ACC112 (cell line): ENCODE measurements around the gene KPNA6.

Experiments
- H2AFZ ChIP-seq: fragments of 200-600 bp; sonication (generic); one replicate; pipeline ENCODE4 v1.6.0; 2017; ENCODE audit warnings: antibody characterized with exemption, low read length; ENCODE audit not compliant: unreplicated experiment
- H3K27ac ChIP-seq: fragments of 200-600 bp; sonication (generic); 2 replicates; pipeline ENCODE4 v1.5.1; 2014; ENCODE audit warnings: low read depth, mild to moderate bottlenecking, antibody characterized with exemption, low read length, moderate library complexity
- H3K27me3 ChIP-seq: fragments of 200-600 bp; sonication (generic); 2 replicates; pipeline ENCODE4 v1.6.1; 2014; ENCODE audit warnings: mild to moderate bottlenecking, antibody characterized with exemption, low read length, moderate library complexity, mixed read lengths; ENCODE audit not compliant: insufficient read depth
- H3K36me3 ChIP-seq: fragments of 200-600 bp; sonication (generic); 2 replicates; pipeline ENCODE4 v1.6.1; 2016; ENCODE audit warnings: mild to moderate bottlenecking, antibody characterized with exemption, low read length, moderate library complexity, mixed read lengths; ENCODE audit not compliant: insufficient read depth
- H3K4me1 ChIP-seq: fragments of 200-600 bp; sonication (generic); one replicate; pipeline ENCODE4 v1.6.1; 2016; ENCODE audit warnings: low read length, mixed read lengths; ENCODE audit not compliant: insufficient read depth, unreplicated experiment, control insufficient read depth
- H3K4me3 ChIP-seq: fragments of 200-600 bp; sonication (generic); 2 replicates; pipeline ENCODE4 v1.5.1; 2014; ENCODE audit warnings: mild to moderate bottlenecking, low read depth, low read length
- H3K79me2 ChIP-seq: fragments of 200-600 bp; sonication (generic); one replicate; pipeline ENCODE4 v1.6.0; 2016; ENCODE audit warnings: low read length; ENCODE audit not compliant: control insufficient read depth, unreplicated experiment, insufficient read depth

KPNA6 gene

GRCh38 chr1:32178380-32179192, 70.7 kb downstream of the KPNA6 start:
- peak overlapping the region; percentile 90 for H3K4me3 ChIP-seq
- H3K79me2 ChIP-seq: peaks cover 31% of the 10 kb centered on the region
- H2AFZ ChIP-seq: peak overlapping the region; percentile 98
- peaks cover 16% of the 10 kb centered on the region for H3K4me1 ChIP-seq
- no peaks in the 10 kb centered on the region for H3K27me3 ChIP-seq
- H3K27ac ChIP-seq: peak overlapping the region; percentile 91
- 0 out of 2 replicates have a peak, but pooled peaks cover 1% of the 10 kb centered on the region for H3K36me3 ChIP-seq

- peaks cover 20% of the 10 kb centered on the region for H3K4me1 ChIP-seq
- H3K79me2 ChIP-seq: peaks cover 36% of the 10 kb centered on the region
- peaks cover 3% of the 10 kb centered on the region for H3K36me3 ChIP-seq
- peak overlapping the region; percentile 98 for H2AFZ ChIP-seq
- peak overlapping the region; percentile 90 for H3K4me3 ChIP-seq
- no peaks in the 10 kb centered on the region for H3K27me3 ChIP-seq
- H3K27ac ChIP-seq: peak overlapping the region; percentile 91
Measured at GRCh38 chr1:32179193-32179442, 71.3 kb downstream of the KPNA6 start.

- Histone ChIP-seq H3K79me2 (peaks cover 41% of the 10 kb centered on the region), H3K4me1 (peaks cover 25% of the 10 kb centered on the region), H3K36me3 (peaks cover 8% of the 10 kb centered on the region), H3K27me3 (no peaks in the 10 kb centered on the region), H2AFZ (peak within 1 kb of the TSS; percentile 98), H3K27ac (peak within 1 kb of the TSS; percentile 91), H3K4me3 (peak within 1 kb of the TSS; percentile 90)
Measured at GRCh38 chr1:32179443-32180185, 71.8 kb downstream of the KPNA6 start, which contains the start of gene TXLNA. Gene TXLNA (plus strand): TSS chr1:32179675. CDS start chr1:32180346, 671 bp downstream.

- peaks cover 13% of the 10 kb centered on the region for H3K36me3 ChIP-seq
- H3K27ac ChIP-seq: peak overlapping the region; percentile 91
- H2AFZ ChIP-seq: peak overlapping the region; percentile 73
- H3K4me3 ChIP-seq: peak overlapping the region; percentile 90
- H3K27me3 ChIP-seq: no peaks in the 10 kb centered on the region
- H3K4me1 ChIP-seq: peaks cover 30% of the 10 kb centered on the region
- H3K79me2 ChIP-seq: peaks cover 46% of the 10 kb centered on the region
Measured at GRCh38 chr1:32180186-32181060, 72.6 kb downstream of the KPNA6 start.

- peaks cover 51% of the 10 kb centered on the region for H3K79me2 ChIP-seq
- peaks cover 17% of the 10 kb centered on the region for H3K36me3 ChIP-seq
- H3K27ac ChIP-seq: peak overlapping the region; percentile 91
- H3K4me1 ChIP-seq: peaks cover 35% of the 10 kb centered on the region
- peak overlapping the region; percentile 90 for H3K4me3 ChIP-seq
- no peak overlapping the region for H2AFZ ChIP-seq
- no peaks in the 10 kb centered on the region for H3K27me3 ChIP-seq
Measured at GRCh38 chr1:32181065-32181464, 73.2 kb downstream of the KPNA6 start.

GRCh38 chr1:32181563-32181962, 73.7 kb downstream of the KPNA6 start:
- peaks cover 21% of the 10 kb centered on the region for H3K36me3 ChIP-seq

GRCh38 chr1:32182060-32182459, 74.2 kb downstream of the KPNA6 start:
- H3K4me3 ChIP-seq: peak overlapping the region; percentile 90
- H3K79me2 ChIP-seq: peaks cover 61% of the 10 kb centered on the region
- no peak overlapping the region for H2AFZ ChIP-seq
- no peak overlapping the region for H3K27ac ChIP-seq
- H3K36me3 ChIP-seq: peaks cover 24% of the 10 kb centered on the region
- peaks cover 41% of the 10 kb centered on the region for H3K4me1 ChIP-seq
- no peaks in the 10 kb centered on the region for H3K27me3 ChIP-seq

More at GRCh38 chr1:32181563-32181962, 73.7 kb downstream of the KPNA6 start:
- Histone ChIP-seq H3K79me2 (peaks cover 56% of the 10 kb centered on the region), H3K4me1 (peaks cover 40% of the 10 kb centered on the region), H3K4me3 (peak overlapping the region; percentile 90), H2AFZ (no peak overlapping the region), H3K27me3 (no peaks in the 10 kb centered on the region), H3K27ac (peak overlapping the region; percentile 91; the same call in 1 of the 2 replicates)

- H3K27ac ChIP-seq: no peak overlapping the region
- peaks cover 70% of the 10 kb centered on the region for H3K79me2 ChIP-seq
- H3K36me3 ChIP-seq: peaks cover 36% of the 10 kb centered on the region
- peaks cover 35% of the 10 kb centered on the region for H3K4me1 ChIP-seq
- H2AFZ ChIP-seq: no peak overlapping the region
- H3K4me3 ChIP-seq: peak overlapping the region; percentile 50
- no peaks in the 10 kb centered on the region for H3K27me3 ChIP-seq
Measured at GRCh38 chr1:32184650-32185049, 76.8 kb downstream of the KPNA6 start.

- H3K27me3 ChIP-seq: no peaks in the 10 kb centered on the region
- peaks cover 42% of the 10 kb centered on the region for H3K36me3 ChIP-seq
- no peak overlapping the region for H3K27ac ChIP-seq
- H3K4me3 ChIP-seq: no peak overlapping the region
- H3K4me1 ChIP-seq: peaks cover 35% of the 10 kb centered on the region
- H2AFZ ChIP-seq: no peak overlapping the region
- peaks cover 63% of the 10 kb centered on the region for H3K79me2 ChIP-seq
Measured at GRCh38 chr1:32186077-32186476, 78.2 kb downstream of the KPNA6 start.

- Histone ChIP-seq H3K27me3 (no peaks in the 10 kb centered on the region), H2AFZ (no peak overlapping the region), H3K36me3 (peaks cover 46% of the 10 kb centered on the region), H3K27ac (no peak overlapping the region), H3K79me2 (peaks cover 59% of the 10 kb centered on the region), H3K4me1 (peaks cover 35% of the 10 kb centered on the region), H3K4me3 (no peak overlapping the region)
Measured at GRCh38 chr1:32186491-32186890, 78.6 kb downstream of the KPNA6 start.
